Caco-2 (cell line): ENCODE measurements around the gene DOK3. TPM values are rescaled to one million over a fixed set of nuclear protein-coding genes. Genes with fewer than 3 reads are reported as not detected.
A peak's percentile ranks its signal among the peaks of the same experiment; 100 is the strongest.

Experiments
- BruUV-seq: library from RNA; stranded (reverse); fragments of 400-500 nt; replicated peaks from 2 replicates; lab custom pipeline; 2021; lab: Mats Ljungman, UMichigan
- CTCF ChIA-PET: fragments of 300-600 bp; sonication (Branson Sonifier 250); formaldehyde crosslinking; loops from one replicate; lab custom pipeline; 2022; ENCODE audit warnings: antibody characterized with exemption; lab: Charles Lee
- POLR2A ChIA-PET: fragments of 300-600 bp; sonication (Branson Sonifier 250); formaldehyde crosslinking; loops from one replicate; lab custom pipeline; 2022; ENCODE audit warnings: antibody characterized with exemption; lab: Charles Lee
- DNase-seq, 2 experiments: peaks; one replicate each; pipeline versions ENCODE4 v3.0.0 to v3.0.0-alpha.2; 2020 to 2022
- H3K27me3 ChIP-seq: replicated peaks from 2 replicates; pipeline ENCODE4 v1.6.0; 2011; ENCODE audit warnings: low read length; ENCODE audit not compliant: control insufficient read depth, insufficient read depth
- H3K36me3 ChIP-seq: 2 replicates; pipeline ENCODE4 v1.5.1; 2011; ENCODE audit warnings: low read length; ENCODE audit not compliant: control insufficient read depth, insufficient read depth
- H3K4me1 ChIP-seq: fragments of 250-450 bp; sonication (Bioruptor Pico); 2 replicates; pipeline ENCODE4 v1.5.1; 2020; ENCODE audit warnings: mild to moderate bottlenecking
- H3K4me3 ChIP-seq: 2 replicates; pipeline ENCODE4 v1.5.1; 2011; ENCODE audit warnings: low read depth, mild to moderate bottlenecking, control low read depth, low read length
- H3K9me3 ChIP-seq: fragments of 250-450 bp; sonication (Bioruptor Pico); 2 replicates; pipeline ENCODE4 v1.5.1; 2020; ENCODE audit warnings: mild to moderate bottlenecking, moderate library complexity
- H3K27ac Mint-ChIP-seq: one replicate; pipeline ENCODE4 v1.8.0; 2022; ENCODE audit warnings: mixed read lengths; ENCODE audit not compliant: unreplicated experiment
- H3K27me3 Mint-ChIP-seq: one replicate; pipeline ENCODE4 v1.8.0; 2022; ENCODE audit warnings: mixed read lengths; ENCODE audit not compliant: insufficient read depth, unreplicated experiment
- H3K36me3 Mint-ChIP-seq: one replicate; pipeline ENCODE4 v1.8.0; 2022; ENCODE audit warnings: mild to moderate bottlenecking, mixed read lengths; ENCODE audit not compliant: insufficient read depth, unreplicated experiment
- H3K4me1 Mint-ChIP-seq: one replicate; pipeline ENCODE4 v1.8.0; 2022; ENCODE audit warnings: low read depth, mixed read lengths; ENCODE audit not compliant: unreplicated experiment
- H3K4me3 Mint-ChIP-seq: one replicate; pipeline ENCODE4 v1.8.0; 2022; ENCODE audit warnings: mild to moderate bottlenecking, moderate library complexity, mixed read lengths; ENCODE audit not compliant: unreplicated experiment
- H3K9me3 Mint-ChIP-seq: one replicate; pipeline ENCODE4 v1.8.0; 2022; ENCODE audit warnings: mixed read lengths; ENCODE audit not compliant: unreplicated experiment
- CTCF ChIP-seq, 2 experiments: fragments of 200-600 bp in 1 of 2; IDR thresholded peaks; 1 replicate in 1 of 2; 2 replicates in 1 of 2; pipeline versions ENCODE4 v1.5.1 to v1.8.0; 2011 to 2022; ENCODE audit warnings: antibody characterized with exemption in 1 of 2, control low read depth in 1 of 2, inconsistent platforms in 1 of 2, low read depth in 1 of 2, low read length in 1 of 2, mild to moderate bottlenecking in 1 of 2, moderate library complexity in 1 of 2; ENCODE audit not compliant: insufficient read depth in 1 of 2, severe bottlenecking in 1 of 2, unreplicated experiment in 1 of 2
- intact Hi-C: fragments of 100-400 bp; cut with micrococcal nuclease; formaldehyde crosslinking; loops from one replicate; pipeline ENCODE4 v1.10.0; 2022; ENCODE audit not compliant: unreplicated experiment
- total RNA-seq: library from RNA; stranded (reverse); gene quantifications from 2 replicates; pipeline ENCODE4 v1.2.3, GENCODE V29; 2022

DOK3 gene
- total RNA-seq, 1 experiment from 2014 or later = 7.9 TPM

- no peaks in the 10 kb centered on the region for H3K27me3 ChIP-seq
- POLR2A ChIA-PET = interaction anchor here (1.0 to 2.4 kb wide), 4 partner anchors 18 to 146 kb away, joined by 3 to 21 read pairs (median 7); partner anchors contain the start of gene GRK6
- peak overlapping the region; percentile 92 for H3K4me3 ChIP-seq
- H3K4me1 ChIP-seq = peaks cover 7% of the 10 kb centered on the region; the same call in 1 of the 2 replicates
- H3K9me3 ChIP-seq = no peaks in the 10 kb centered on the region
- CTCF ChIA-PET = interaction anchor here (0.6 to 6.5 kb wide), 22 partner anchors 11 to 696 kb away, joined by 3 to 110 read pairs (median 8); partner anchors contain the start of genes F12, FGFR4, GRK6 and LMAN2
- TSS peak; percentile 94 for BruUV-seq
- peak overlapping the region; percentile 87 for H3K27ac Mint-ChIP-seq
- H3K27me3 Mint-ChIP-seq = no peaks in the 10 kb centered on the region
- H3K4me3 Mint-ChIP-seq = peak overlapping the region; percentile 77
- peaks cover 76% of the 10 kb centered on the region for H3K36me3 Mint-ChIP-seq
- peak; percentile 94 for DNase-seq
- TF ChIP-seq CTCF (IDR thresholded peaks at IDR 0.05; ENCODE audit: insufficient read depth in 1 of 2, low read depth in 1 of 2, low read length in 1 of 2, severe bottlenecking in 1 of 2, unreplicated experiment in 1 of 2) = peak; percentile 96 to 100
- H3K36me3 ChIP-seq = no peaks in the 10 kb centered on the region; the same call in 1 of the 2 replicates
- peaks cover 7% of the 10 kb centered on the region for H3K4me1 Mint-ChIP-seq
- intact Hi-C loops = loop anchor here (1.0 to 2.0 kb wide), 3 partner anchors 17 to 143 kb away; partner anchors contain the start of genes DBN1 and PDLIM7
- H3K9me3 Mint-ChIP-seq = no peaks in the 10 kb centered on the region
Observed at GRCh38 chr5:177455661-177456590, 53.7 kb downstream of the DOK3 start.

- Histone ChIP-seq H3K4me1 (peaks cover 7% of the 10 kb centered on the region; the same call in 1 of the 2 replicates), H3K4me3 (peak overlapping the region; percentile 92), H3K27me3 (no peaks in the 10 kb centered on the region), H3K9me3 (no peaks in the 10 kb centered on the region), H3K36me3 (no peaks in the 10 kb centered on the region; the same call in 1 of the 2 replicates)
- H3K36me3 Mint-ChIP-seq = peaks cover 69% of the 10 kb centered on the region
- no peaks in the 10 kb centered on the region for H3K27me3 Mint-ChIP-seq
- peak; percentile 92 to 97 for DNase-seq
- peak overlapping the region; percentile 77 for H3K4me3 Mint-ChIP-seq
- H3K9me3 Mint-ChIP-seq = no peaks in the 10 kb centered on the region
- BruUV-seq = no TSS peak
- peak overlapping the region; percentile 87 for H3K27ac Mint-ChIP-seq
- POLR2A ChIA-PET = interaction anchor here (0.6 to 2.4 kb wide), 7 partner anchors 18 to 371 kb away, joined by 3 to 21 read pairs (median 5); partner anchors contain the start of genes GRK6 and PDLIM7
- intact Hi-C loops = loop anchor here (2.0 kb wide), 1 partner anchor 142 kb away; no protein-coding TSS in a partner anchor
- CTCF ChIA-PET = interaction anchor here (0.5 to 6.5 kb wide), 26 partner anchors 10 to 697 kb away, joined by 3 to 110 read pairs (median 6); partner anchors contain the start of genes F12, FGFR4, GRK6 and LMAN2
- peak; percentile 85 to 87 for TF ChIP-seq CTCF (IDR thresholded peaks at IDR 0.05; ENCODE audit: insufficient read depth in 1 of 2, low read depth in 1 of 2, low read length in 1 of 2, severe bottlenecking in 1 of 2, unreplicated experiment in 1 of 2)
- peaks cover 7% of the 10 kb centered on the region for H3K4me1 Mint-ChIP-seq
Observed at GRCh38 chr5:177455036-177455660, 54.5 kb downstream of the DOK3 start.
